GM23338 (cell line): ENCODE measurements around the gene KCNN3. TPM values are rescaled to one million over a fixed set of nuclear protein-coding genes. Genes with fewer than 3 reads are reported as not detected.

ENCODE experiments used
- ATAC-seq: fragments of 200-7000 bp; cut with Tn5 transposase; 3 replicates; pipeline ENCODE4 v1.9.1; 2020
- DNase-seq: peaks from one replicate; pipeline ENCODE4 v3.0.0-alpha.2; 2015; ENCODE audit warnings: low spot score
- H2AFZ ChIP-seq: fragments of 200-600 bp; sonication (generic); 2 replicates; pipeline ENCODE4 v1.8.0; 2016; ENCODE audit warnings: antibody characterized with exemption, mild to moderate bottlenecking, moderate library complexity
- H3F3A ChIP-seq: fragments of 200-600 bp; sonication (generic); replicated peaks from 2 replicates; pipeline ENCODE4 v1.8.0; 2017; ENCODE audit warnings: antibody characterized with exemption, mixed run types, low read depth
- H3K27ac ChIP-seq: fragments of 200-600 bp; sonication (generic); 2 replicates; pipeline ENCODE4 v1.6.1; 2016; ENCODE audit warnings: low read depth
- H3K27me3 ChIP-seq: fragments of 200-600 bp; sonication (generic); 2 replicates; pipeline ENCODE4 v1.8.0; 2016; ENCODE audit warnings: mild to moderate bottlenecking, mixed run types, moderate library complexity; ENCODE audit not compliant: insufficient read depth
- H3K36me3 ChIP-seq: fragments of 200-600 bp; sonication (generic); 2 replicates; pipeline ENCODE4 v1.8.0; 2016; ENCODE audit warnings: mild to moderate bottlenecking; ENCODE audit not compliant: insufficient read depth
- H3K4me1 ChIP-seq: fragments of 200-600 bp; sonication (generic); 2 replicates; pipeline ENCODE4 v1.8.0; 2016; ENCODE audit warnings: mild to moderate bottlenecking, moderate library complexity; ENCODE audit not compliant: insufficient read depth
- H3K4me2 ChIP-seq: fragments of 200-600 bp; sonication (generic); 2 replicates; pipeline ENCODE4 v1.7.1; 2017; ENCODE audit warnings: mixed run types
- H3K4me3 ChIP-seq: fragments of 200-600 bp; sonication (generic); 2 replicates; pipeline ENCODE4 v1.6.1; 2016; ENCODE audit warnings: mixed run types
- H3K79me2 ChIP-seq: fragments of 200-600 bp; sonication (generic); replicated peaks from 2 replicates; pipeline ENCODE4 v1.8.0; 2017; ENCODE audit warnings: mild to moderate bottlenecking; ENCODE audit not compliant: insufficient read depth
- H3K9me2 ChIP-seq: fragments of 200-600 bp; sonication (generic); 2 replicates; pipeline ENCODE4 v1.8.0; 2017; ENCODE audit not compliant: insufficient read depth
- H4K20me1 ChIP-seq: fragments of 200-600 bp; sonication (generic); replicated peaks from 2 replicates; pipeline ENCODE4 v1.8.0; 2017; ENCODE audit warnings: mild to moderate bottlenecking; ENCODE audit not compliant: insufficient read depth
- H3K27ac Mint-ChIP-seq: 2 replicates; pipeline ENCODE4 v1.8.0; 2020; ENCODE audit warnings: inconsistent platforms, mild to moderate bottlenecking, moderate library complexity, mixed read lengths
- H3K27me3 Mint-ChIP-seq: 3 replicates; pipeline ENCODE4 v1.8.0; 2022; ENCODE audit warnings: low read depth, mild to moderate bottlenecking, moderate library complexity, mixed read lengths, inconsistent platforms; ENCODE audit not compliant: insufficient read depth, poor library complexity
- H3K36me3 Mint-ChIP-seq: 3 replicates; pipeline ENCODE4 v1.8.0; 2021; ENCODE audit warnings: low read depth, mild to moderate bottlenecking, inconsistent platforms, moderate library complexity, mixed read lengths
- H3K4me1 Mint-ChIP-seq: 3 replicates; pipeline ENCODE4 v1.8.0; 2020; ENCODE audit warnings: mild to moderate bottlenecking, inconsistent platforms, mixed read lengths
- H3K4me3 Mint-ChIP-seq: 3 replicates; pipeline ENCODE4 v1.8.0; 2021; ENCODE audit warnings: moderate library complexity, mild to moderate bottlenecking, inconsistent platforms, mixed read lengths
- H3K9me3 Mint-ChIP-seq: 3 replicates; pipeline ENCODE4 v1.8.0; 2020; ENCODE audit warnings: moderate library complexity, mild to moderate bottlenecking, inconsistent platforms, mixed read lengths
- CREB1 ChIP-seq: fragments of 250-450 bp; sonication (Bioruptor Pico); IDR thresholded peaks from 2 replicates; pipeline ENCODE4 v1.5.0; 2020; ENCODE audit warnings: low read depth, mild to moderate bottlenecking, moderate library complexity
- ETS1 ChIP-seq: IDR thresholded peaks from 2 replicates; pipeline ENCODE4 v1.6.1; 2016; ENCODE audit warnings: antibody characterized with exemption
- EZH2phosphoT487 ChIP-seq: fragments of 200-600 bp; sonication (generic); IDR thresholded peaks from one replicate; pipeline ENCODE4 v1.8.1; 2018; ENCODE audit warnings: antibody characterized with exemption; ENCODE audit not compliant: unreplicated experiment
- JUNB ChIP-seq: IDR thresholded peaks from one replicate; pipeline ENCODE4 v1.6.1; 2016; ENCODE audit warnings: antibody characterized with exemption; ENCODE audit not compliant: unreplicated experiment
- NANOG ChIP-seq: IDR thresholded peaks from 2 replicates; pipeline ENCODE4 v1.6.1; 2016; ENCODE audit warnings: antibody characterized with exemption, borderline replicate concordance
- POLR2AphosphoS5 ChIP-seq: IDR thresholded peaks from 2 replicates; pipeline ENCODE4 v1.6.1; 2016; ENCODE audit warnings: antibody characterized with exemption, low read depth
- REST ChIP-seq: IDR thresholded peaks from one replicate; pipeline ENCODE4 v1.6.1; 2018; ENCODE audit warnings: antibody characterized with exemption; ENCODE audit not compliant: unreplicated experiment
- ZNF114 ChIP-seq: fragments of 250-450 bp; sonication (Bioruptor Pico); IDR thresholded peaks from 2 replicates; pipeline ENCODE4 v1.5.0; 2020; ENCODE audit warnings: mild to moderate bottlenecking, moderate library complexity
- polyA plus RNA-seq: library from polyadenylated mRNA; unstranded; fragments of >200 nt; fragmentation: Nextera tagmentation; extraction: Ambion mirVana; gene quantifications from 2 replicates; pipeline ENCODE4 v1.2.1, GENCODE V29; 2016
- total RNA-seq: library from RNA; depleted of rRNA; stranded (reverse); fragments of >200 nt; shearing (Covaris generic); gene quantifications from 2 replicates; pipeline ENCODE4 v1.2.3, GENCODE V29; 2014
- TF ChIP-seq, protein P1 (sequence below), 2 experiments: fragments of 200-600 bp in 1 of 2; sonication (generic) in 1 of 2; conservative IDR thresholded peaks; 2 replicates each; pipeline versions ENCODE4 v1.5.1 to v1.6.1; 2016 to 2017; ENCODE audit warnings: antibody characterized with exemption in 2 of 2, low read depth in 2 of 2, mild to moderate bottlenecking in 2 of 2, moderate library complexity in 1 of 2

KCNN3 gene
- total and polyA plus RNA-seq, 2 experiments from 2014 or later = 1.9 to 3.0 TPM

- ATAC-seq = no peak
Measured at GRCh38 chr1:154901591-154901990, 31.5 kb upstream of the KCNN3 start.

GRCh38 chr1:154899041-154899440 lies 29.0 kb upstream of the KCNN3 start:
- no peak overlapping the region for H2AFZ ChIP-seq
- no peak for ATAC-seq
- no peak overlapping the region for H3K4me3 Mint-ChIP-seq
- TF ChIP-seq POLR2AphosphoS5 = no peak
- no peak for TF ChIP-seq ETS1
- no peak for TF ChIP-seq NANOG
- no peak for TF ChIP-seq REST
- no peak for TF ChIP-seq CREB1 (CRISPR knock-in tag)
- TF ChIP-seq ZNF114 (CRISPR knock-in tag) = no peak

More at GRCh38 chr1:154901591-154901990, 31.5 kb upstream of the KCNN3 start:
- peaks cover 3% of the 10 kb centered on the region; the same call in 2 of the 3 replicates for H3K9me3 Mint-ChIP-seq
- H3K4me2 ChIP-seq = no peak overlapping the region
- no peaks in the 10 kb centered on the region for H3K4me1 ChIP-seq
- H3K36me3 Mint-ChIP-seq = no peaks in the 10 kb centered on the region
- no peaks in the 10 kb centered on the region for H3F3A ChIP-seq
- no peak for DNase-seq
- H3K27ac Mint-ChIP-seq = no peak overlapping the region
- H3K4me3 Mint-ChIP-seq = no peak overlapping the region
- H2AFZ ChIP-seq = no peak overlapping the region
- H3K36me3 ChIP-seq = no peaks in the 10 kb centered on the region
- H3K27me3 Mint-ChIP-seq = peaks cover 2% of the 10 kb centered on the region
- TF ChIP-seq REST (no peak), POLR2AphosphoS5 (no peak), ZNF114 (CRISPR knock-in tag) (no peak), JUNB (no peak), EZH2phosphoT487 (no peak), CREB1 (CRISPR knock-in tag) (no peak)
- TF ChIP-seq, protein P1, sequence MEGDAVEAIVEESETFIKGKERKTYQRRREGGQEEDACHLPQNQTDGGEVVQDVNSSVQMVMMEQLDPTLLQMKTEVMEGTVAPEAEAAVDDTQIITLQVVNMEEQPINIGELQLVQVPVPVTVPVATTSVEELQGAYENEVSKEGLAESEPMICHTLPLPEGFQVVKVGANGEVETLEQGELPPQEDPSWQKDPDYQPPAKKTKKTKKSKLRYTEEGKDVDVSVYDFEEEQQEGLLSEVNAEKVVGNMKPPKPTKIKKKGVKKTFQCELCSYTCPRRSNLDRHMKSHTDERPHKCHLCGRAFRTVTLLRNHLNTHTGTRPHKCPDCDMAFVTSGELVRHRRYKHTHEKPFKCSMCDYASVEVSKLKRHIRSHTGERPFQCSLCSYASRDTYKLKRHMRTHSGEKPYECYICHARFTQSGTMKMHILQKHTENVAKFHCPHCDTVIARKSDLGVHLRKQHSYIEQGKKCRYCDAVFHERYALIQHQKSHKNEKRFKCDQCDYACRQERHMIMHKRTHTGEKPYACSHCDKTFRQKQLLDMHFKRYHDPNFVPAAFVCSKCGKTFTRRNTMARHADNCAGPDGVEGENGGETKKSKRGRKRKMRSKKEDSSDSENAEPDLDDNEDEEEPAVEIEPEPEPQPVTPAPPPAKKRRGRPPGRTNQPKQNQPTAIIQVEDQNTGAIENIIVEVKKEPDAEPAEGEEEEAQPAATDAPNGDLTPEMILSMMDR (conservative IDR thresholded peaks at IDR 0.05; ENCODE audit: low read depth in 2 of 2) = no peak
- no peaks in the 10 kb centered on the region for H3K4me1 Mint-ChIP-seq
- H4K20me1 ChIP-seq = no peaks in the 10 kb centered on the region
- H3K27me3 ChIP-seq = no peaks in the 10 kb centered on the region
- H3K27ac ChIP-seq = no peak overlapping the region
- no peak overlapping the region for H3K4me3 ChIP-seq
- no peaks in the 10 kb centered on the region for H3K79me2 ChIP-seq
- no peaks in the 10 kb centered on the region for H3K9me2 ChIP-seq

More at GRCh38 chr1:154899041-154899440, 29.0 kb upstream of the KCNN3 start:
- no peak overlapping the region for H3K27ac Mint-ChIP-seq
- Histone ChIP-seq H3K27me3 (no peaks in the 10 kb centered on the region), H3K79me2 (no peaks in the 10 kb centered on the region), H3K4me3 (no peak overlapping the region), H4K20me1 (no peaks in the 10 kb centered on the region), H3K4me1 (no peaks in the 10 kb centered on the region), H3K4me2 (no peak overlapping the region), H3K27ac (no peak overlapping the region), H3K9me2 (no peaks in the 10 kb centered on the region), H3K36me3 (no peaks in the 10 kb centered on the region), H3F3A (no peaks in the 10 kb centered on the region)
- peaks cover 2% of the 10 kb centered on the region for H3K27me3 Mint-ChIP-seq
- H3K9me3 Mint-ChIP-seq = no peaks in the 10 kb centered on the region
- DNase-seq = no peak
- no peaks in the 10 kb centered on the region for H3K4me1 Mint-ChIP-seq
- H3K36me3 Mint-ChIP-seq = no peaks in the 10 kb centered on the region
